HepG2 (cell line): ENCODE results near the gene ELP2. TPM values are rescaled to one million over a fixed set of nuclear protein-coding genes. Genes with fewer than 3 reads are reported as not detected.

ENCODE experiments used
- ATAC-seq: fragments of 200-7000 bp; cut with Tn5 transposase; 3 replicates; pipeline ENCODE4 v1.9.1; 2020; ENCODE audit warnings: mild to moderate bottlenecking, moderate library complexity
- BruUV-seq: library from RNA; stranded (reverse); fragments of 400-500 nt; replicated peaks from 2 replicates; lab custom pipeline; 2021; lab: Mats Ljungman, UMichigan
- CTCF ChIA-PET: fragments of 300-600 bp; formaldehyde crosslinking; extraction: SDS; loops from one replicate; lab custom pipeline; 2021; ENCODE audit warnings: low total read pairs, inconsistent platforms, low intra/inter-chr PET ratio; lab: Yijun Ruan, JAX
- POLR2A ChIA-PET: fragments of 350-600 bp; sonication (Branson Sonifier 250); formaldehyde crosslinking; loops from one replicate; lab custom pipeline; 2020; ENCODE audit warnings: antibody characterized with exemption, inconsistent platforms; lab: Yijun Ruan, JAX
- DNase-seq: peaks from one replicate; pipeline ENCODE4 v3.0.0-alpha.2; 2015; ENCODE audit warnings: low spot score
- FAIRE-seq: peaks from 3 replicates; lab custom pipeline; 2011; peaks lifted over from hg19 to GRCh38; lab: Jason Lieb, UNC
- H2AFZ ChIP-seq: one replicate; pipeline ENCODE4 v1.6.1; 2011; ENCODE audit warnings: low read length, inconsistent platforms
- H3K27ac ChIP-seq: fragments of 300-600 bp; 3 replicates; pipeline ENCODE4 v1.8.0; 2011; ENCODE audit warnings: mixed run types, mild to moderate bottlenecking, mixed read lengths, low read length, inconsistent platforms; ENCODE audit not compliant: insufficient read depth; ENCODE audit errors: extremely low read length
- H3K27me3 ChIP-seq, 2 experiments: fragments of 200-600 bp in 1 of 2; 2 replicates in 1 of 2; 3 replicates in 1 of 2; pipeline versions ENCODE4 v1.6.0 to v1.8.0; 2011; ENCODE audit warnings: low read length in 2 of 2, mild to moderate bottlenecking in 2 of 2, moderate library complexity in 2 of 2, inconsistent platforms in 1 of 2; ENCODE audit not compliant: insufficient read depth in 2 of 2, control insufficient read depth in 1 of 2
- H3K36me3 ChIP-seq, 2 experiments: fragments of 200-600 bp in 1 of 2; replicated peaks in 1 of 2; 2 replicates in 1 of 2; 3 replicates in 1 of 2; pipeline versions ENCODE4 v1.5.1 to v1.8.0; 2011; ENCODE audit warnings: low read length in 2 of 2, inconsistent platforms in 1 of 2; ENCODE audit not compliant: insufficient read depth in 2 of 2, control insufficient read depth in 1 of 2
- H3K4me1 ChIP-seq: 2 replicates; pipeline ENCODE4 v1.5.1; 2012; ENCODE audit warnings: low read length, inconsistent platforms; ENCODE audit not compliant: insufficient read depth
- H3K4me2 ChIP-seq: 2 replicates; pipeline ENCODE4 v1.6.0; 2011; ENCODE audit warnings: low read depth, low read length, inconsistent platforms
- H3K4me3 ChIP-seq, 3 experiments: fragments of 200-600 bp in 1 of 3; sonication (generic), shearing (Covaris generic) in 1 of 3; replicated peaks in 1 of 3; 2 replicates each; pipeline ENCODE4 v1.5.1; 2011 to 2016; ENCODE audit warnings: low read length in 3 of 3, inconsistent platforms in 2 of 3, low read depth in 2 of 3, mild to moderate bottlenecking in 2 of 3, control low read depth in 1 of 3, mixed read lengths in 1 of 3; ENCODE audit not compliant: insufficient read depth in 1 of 3
- H3K79me2 ChIP-seq: one replicate; pipeline ENCODE4 v1.6.1; 2011; ENCODE audit warnings: low read length, inconsistent platforms; ENCODE audit not compliant: insufficient read depth
- H3K9ac ChIP-seq: 2 replicates; pipeline ENCODE4 v1.6.0; 2011; ENCODE audit warnings: mild to moderate bottlenecking, low read depth, low read length, inconsistent platforms; ENCODE audit not compliant: insufficient read depth
- H3K9me3 ChIP-seq: 2 replicates; pipeline ENCODE4 v1.5.1; 2012; ENCODE audit warnings: mild to moderate bottlenecking, low read length
- H4K20me1 ChIP-seq: 2 replicates; pipeline ENCODE4 v1.6.0; 2011; ENCODE audit warnings: inconsistent platforms, mild to moderate bottlenecking, low read length, moderate library complexity; ENCODE audit not compliant: insufficient read depth
- ARID2 ChIP-seq: sonication (generic); formaldehyde crosslinking; IDR thresholded peaks from 2 replicates; pipeline ENCODE4 v1.8.1; 2022; ENCODE audit warnings: mild to moderate bottlenecking, missing genetic modification reagents, borderline replicate concordance
- BRF2 ChIP-seq: sonication (generic); formaldehyde crosslinking; IDR thresholded peaks from 2 replicates; pipeline ENCODE4 v1.8.1; 2022; ENCODE audit warnings: mild to moderate bottlenecking, missing genetic modification reagents
- CEBPG ChIP-seq: IDR thresholded peaks from 2 replicates; pipeline ENCODE4 v1.6.1; 2016
- CENPBD1 ChIP-seq: sonication (generic); formaldehyde crosslinking; IDR thresholded peaks from 2 replicates; pipeline ENCODE4 v1.8.0; 2022; ENCODE audit warnings: missing genetic modification reagents, low read depth, mild to moderate bottlenecking, borderline replicate concordance
- ETS1 ChIP-seq: sonication (generic); formaldehyde crosslinking; IDR thresholded peaks from 2 replicates; pipeline ENCODE4 v1.4.0; 2020; ENCODE audit warnings: missing genetic modification reagents
- HNRNPK ChIP-seq: fragments of 200-400 bp; formaldehyde crosslinking; IDR thresholded peaks from 2 replicates; pipeline ENCODE4 v1.6.1; 2018; ENCODE audit warnings: low read length, low read depth, moderate library complexity, mild to moderate bottlenecking; ENCODE audit not compliant: poor library complexity, severe bottlenecking
- IRX3 ChIP-seq: sonication (generic); formaldehyde crosslinking; IDR thresholded peaks from 2 replicates; pipeline ENCODE4 v1.8.1; 2023; ENCODE audit warnings: mild to moderate bottlenecking, low read depth, missing genetic modification reagents, borderline replicate concordance
- NR2F2 ChIP-seq: IDR thresholded peaks from 2 replicates; pipeline ENCODE4 v1.6.1; 2012; ENCODE audit warnings: low read depth, inconsistent platforms, borderline replicate concordance
- REXO4 ChIP-seq: sonication (generic); formaldehyde crosslinking; IDR thresholded peaks from 2 replicates; pipeline ENCODE4 v1.8.0; 2022; ENCODE audit warnings: missing genetic modification reagents, mild to moderate bottlenecking, borderline replicate concordance
- THAP7 ChIP-seq: sonication (generic); formaldehyde crosslinking; IDR thresholded peaks from 2 replicates; pipeline ENCODE4 v1.8.1; 2023; ENCODE audit warnings: mild to moderate bottlenecking, missing genetic modification reagents
- ZBTB25 ChIP-seq: IDR thresholded peaks from 2 replicates; pipeline ENCODE4 v1.6.1; 2018; ENCODE audit warnings: missing genetic modification reagents
- ZNF12 ChIP-seq: sonication (generic); formaldehyde crosslinking; IDR thresholded peaks from 2 replicates; pipeline ENCODE4 v1.5.0; 2020; ENCODE audit warnings: missing genetic modification reagents
- ZNF253 ChIP-seq: sonication (generic); formaldehyde crosslinking; IDR thresholded peaks from 2 replicates; pipeline ENCODE4 v1.8.0; 2022; ENCODE audit warnings: mild to moderate bottlenecking, missing genetic modification reagents, borderline replicate concordance
- ZNF589 ChIP-seq: sonication (generic); formaldehyde crosslinking; conservative IDR thresholded peaks from 2 replicates; pipeline ENCODE4 v1.8.0; 2022; ENCODE audit warnings: mild to moderate bottlenecking, moderate library complexity, missing genetic modification reagents
- ZNF597 ChIP-seq: sonication (generic); formaldehyde crosslinking; IDR thresholded peaks from 2 replicates; pipeline ENCODE4 v1.5.0; 2020; ENCODE audit warnings: missing genetic modification reagents
- ZNF674 ChIP-seq: sonication (generic); formaldehyde crosslinking; IDR thresholded peaks from 2 replicates; pipeline ENCODE4 v1.5.0; 2020; ENCODE audit warnings: low read depth, mild to moderate bottlenecking, missing genetic modification reagents
- ZNF746 ChIP-seq: sonication (generic); formaldehyde crosslinking; IDR thresholded peaks from 2 replicates; pipeline ENCODE4 v1.8.0; 2022; ENCODE audit warnings: mild to moderate bottlenecking, missing genetic modification reagents
- WGBS: methylation state at CpG from one replicate; pipeline ENCODE4 v1.1.6; 2017; ENCODE audit warnings: low lambda C conversion rate; 5-methylcytosine and 5-hydroxymethylcytosine counted together
- in situ Hi-C: cut with HindIII; loops from 2 replicates; pipeline ENCODE4 v1.10.0; 2017; ENCODE audit warnings: low pct_unique_long_range_greater_than_20kb; ENCODE audit not compliant: extremely low pct_ligation_motif_present
- intact Hi-C: fragments of 100-400 bp; cut with micrococcal nuclease; formaldehyde crosslinking; loops from one replicate; pipeline ENCODE4 v1.10.0; 2022; ENCODE audit not compliant: unreplicated experiment
- polyA plus RNA-seq, 8 experiments: library from polyadenylated mRNA; depleted of rRNA in 3 of 8; stranded (reverse) in 7 of 8; unstranded in 1 of 8; fragments of >200 nt; fragmentation: Illumina TruSeq in 4 of 8; extraction: Trizol in 4 of 8; gene quantifications; 2 replicates each; pipeline versions ENCODE4 v1.2.1 to v1.2.3, GENCODE V29; 2011 to 2016; ENCODE audit warnings: low read depth in 4 of 8, missing spikeins in 1 of 8, mixed read lengths in 1 of 8; ENCODE audit not compliant: insufficient read depth in 1 of 8
- total RNA-seq, 5 experiments: library from RNA; depleted of rRNA; stranded (reverse); fragments of >200 nt; fragmentation: Illumina TruSeq; extraction: Trizol; gene quantifications; 2 replicates each; pipeline ENCODE4 v1.2.3, GENCODE V29; 2016; ENCODE audit warnings: low read depth in 1 of 5

Gene ELP2
- total and polyA plus RNA-seq, 2 of the 13 experiments (the other 11 are each of a cell fraction or from before 2014, with no cell fraction given): 98.7 to 100 TPM

GRCh38 chr18:36176177-36176584, 46.5 kb downstream of the ELP2 start:
- Histone ChIP-seq H3K4me2 (peak overlapping the region; percentile 54), H2AFZ (no peak overlapping the region), H3K9ac (peak overlapping the region; percentile 65), H3K36me3 (peaks cover 12 to 27% of the 10 kb centered on the region in 2 experiments), H3K27me3 (no peaks in the 10 kb centered on the region; a peak in 1 of 5 replicates), H3K27ac (peak overlapping the region; percentile 87), H3K4me3 (no peak overlapping the region; a peak in 1 of 6 replicates), H4K20me1 (no peaks in the 10 kb centered on the region), H3K79me2 (no peaks in the 10 kb centered on the region), H3K4me1 (peaks cover 72% of the 10 kb centered on the region), H3K9me3 (no peaks in the 10 kb centered on the region)
- in situ Hi-C loops (no loop called here), intact Hi-C loops (no loop called here)
- CTCF ChIA-PET: no interaction called here
- DNase-seq: peak; percentile 98
- POLR2A ChIA-PET: interaction anchor here (0.8 to 4.5 kb wide), 7 partner anchors 10 to 97 kb away, joined by 3 to 103 read pairs (median 4); partner anchors contain the start of genes ELP2, MOCOS and SLC39A6
- peak; percentile 94 for ATAC-seq
- peak; percentile 98 for FAIRE-seq
- WGBS: 0% methylated on average over 1 of the region's 2 CpGs
- BruUV-seq: no TSS peak
- no peak for TF ChIP-seq HNRNPK
- TF ChIP-seq ZNF12: peak; percentile 67; the same call in 1 of the 2 replicates
- 0 out of 2 replicates have a peak, but pooled peaks have one; percentile 51 for TF ChIP-seq ZBTB25 (CRISPR knock-in tag)
- no peak for TF ChIP-seq ARID2 (CRISPR knock-in tag)
- no peak for TF ChIP-seq ETS1 (CRISPR knock-in tag)
- no peak for TF ChIP-seq BRF2 (CRISPR knock-in tag)
- no peak for TF ChIP-seq REXO4
- no peak for TF ChIP-seq CENPBD1 (CRISPR knock-in tag)
- TF ChIP-seq NR2F2: peak; percentile 71; the same call in 1 of the 2 replicates
- TF ChIP-seq ZNF674 (CRISPR knock-in tag): no peak
- no peak for TF ChIP-seq IRX3
- TF ChIP-seq ZNF589 (CRISPR knock-in tag): no peak
- TF ChIP-seq CEBPG (CRISPR knock-in tag): peak; percentile 92
- TF ChIP-seq ZNF746 (CRISPR knock-in tag): 0 out of 2 replicates have a peak, but pooled peaks have one; percentile 41
- TF ChIP-seq ZNF253 (CRISPR knock-in tag): no peak
- TF ChIP-seq THAP7 (CRISPR knock-in tag): no peak
- TF ChIP-seq ZNF597 (CRISPR knock-in tag): no peak
